Duodenal mucosa (tissue), 2 donors: Measurements from ENCODE around the gene EML6.

Experiments
- H3K27ac ChIP-seq: one replicate; pipeline ENCODE4 v1.7.0; 2013; ENCODE audit warnings: low read depth, low read length
- H3K27me3 ChIP-seq, 2 donors: one replicate each; pipeline ENCODE4 v1.7.0; 2013; ENCODE audit warnings: low read length in 2 of 2, control low read depth in 1 of 2; ENCODE audit not compliant: insufficient read depth in 2 of 2, control insufficient read depth in 1 of 2
- H3K36me3 ChIP-seq, 2 donors: one replicate each; pipeline ENCODE4 v1.7.0; 2013; ENCODE audit warnings: low read length in 2 of 2, control low read depth in 1 of 2; ENCODE audit not compliant: insufficient read depth in 2 of 2, control insufficient read depth in 1 of 2
- H3K4me1 ChIP-seq, 2 donors: one replicate each; pipeline ENCODE4 v1.7.0; 2013; ENCODE audit warnings: low read length in 2 of 2, control low read depth in 1 of 2; ENCODE audit not compliant: insufficient read depth in 2 of 2, control insufficient read depth in 1 of 2
- H3K4me3 ChIP-seq, 2 donors: one replicate each; pipeline ENCODE4 v1.7.0; 2013; ENCODE audit warnings: low read length in 2 of 2, low read depth in 1 of 2
- H3K9ac ChIP-seq, 2 donors: one replicate each; pipeline ENCODE4 v1.7.0; 2013; ENCODE audit warnings: low read length in 2 of 2, low read depth in 1 of 2
- H3K9me3 ChIP-seq, 2 donors: one replicate each; pipeline ENCODE4 v1.7.0; 2013; ENCODE audit warnings: low read length in 2 of 2, control low read depth in 1 of 2; ENCODE audit not compliant: control insufficient read depth in 1 of 2

The EML6 gene

DNA sequence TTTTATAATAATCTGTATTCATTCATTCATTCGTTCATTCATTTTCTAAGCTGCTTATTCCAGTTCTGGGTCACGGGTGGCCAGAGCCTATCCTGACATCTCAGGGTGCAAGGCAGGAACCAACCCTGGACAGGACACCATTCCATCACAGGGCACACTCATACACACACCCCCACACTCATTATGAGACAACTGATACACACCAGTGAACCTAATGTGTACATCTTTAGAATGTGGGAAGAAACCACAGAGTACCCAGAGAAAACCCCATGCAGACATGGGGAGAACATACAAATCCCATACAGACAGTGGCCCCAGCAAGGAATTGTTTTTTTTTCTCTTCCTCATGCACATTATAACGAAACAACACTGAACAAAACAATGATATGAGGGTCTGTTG lies 272.1 kb downstream of the EML6 start:
- H3K9me3 ChIP-seq: no peaks in the 10 kb centered on the region
- no peaks in the 10 kb centered on the region for H3K27me3 ChIP-seq
- H3K27ac ChIP-seq: no peak overlapping the region
- H3K9ac ChIP-seq: no peak overlapping the region
- no peaks in the 10 kb centered on the region for H3K36me3 ChIP-seq
- H3K4me3 ChIP-seq: no peak overlapping the region
- peaks cover 0 to 6% of the 10 kb centered on the region in 2 donors for H3K4me1 ChIP-seq

DNA sequence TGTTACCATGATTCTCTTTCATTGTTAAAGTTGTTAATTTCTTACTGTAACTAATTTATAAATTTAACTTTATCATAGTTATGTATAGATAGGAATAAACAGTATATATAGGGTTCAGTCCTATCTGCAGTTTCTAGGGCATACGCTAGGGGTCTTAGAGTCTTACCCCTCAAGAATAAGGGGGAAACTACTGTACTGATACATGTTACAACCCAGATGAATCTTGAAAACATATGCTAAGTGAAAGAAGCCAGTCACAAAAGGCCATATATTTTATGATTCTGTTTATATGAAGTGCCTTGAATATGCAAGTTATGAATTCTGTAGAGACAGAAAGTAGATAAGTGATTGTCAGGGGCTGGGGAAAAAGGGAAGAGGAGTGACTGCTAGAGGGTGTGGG lies 274.4 kb downstream of the EML6 start:
- no peak overlapping the region for H3K4me3 ChIP-seq
- H3K9me3 ChIP-seq: no peaks in the 10 kb centered on the region
- H3K4me1 ChIP-seq: peaks cover 0 to 6% of the 10 kb centered on the region in 2 donors
- no peaks in the 10 kb centered on the region for H3K36me3 ChIP-seq
- H3K27ac ChIP-seq: no peak overlapping the region
- H3K27me3 ChIP-seq: no peaks in the 10 kb centered on the region
- H3K9ac ChIP-seq: no peak overlapping the region

DNA sequence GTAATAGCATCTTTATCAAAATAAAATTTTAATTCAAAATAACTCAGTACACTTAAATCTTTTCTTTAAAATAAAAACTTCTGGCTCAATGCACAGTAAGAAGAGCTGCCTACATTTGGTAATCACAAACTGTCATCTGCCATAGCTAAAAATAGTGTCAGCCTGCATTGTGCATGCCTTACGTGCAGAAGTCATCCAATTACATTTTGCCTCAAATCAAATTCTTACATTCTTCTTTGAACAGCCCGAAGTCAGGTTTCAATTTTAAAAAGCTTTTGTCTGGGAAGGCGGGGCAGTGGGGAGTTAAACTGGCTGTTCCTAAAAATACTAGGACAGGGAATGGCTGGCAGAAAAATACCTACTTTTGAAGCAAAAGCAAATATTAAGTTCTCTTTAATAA lies 275.7 kb downstream of the EML6 start:
- no peak overlapping the region for H3K4me3 ChIP-seq
- H3K4me1 ChIP-seq: peaks cover 0 to 10% of the 10 kb centered on the region in 2 donors
- H3K9ac ChIP-seq: no peak overlapping the region
- no peaks in the 10 kb centered on the region for H3K9me3 ChIP-seq
- H3K36me3 ChIP-seq: no peaks in the 10 kb centered on the region
- no peak overlapping the region for H3K27ac ChIP-seq
- no peaks in the 10 kb centered on the region for H3K27me3 ChIP-seq

DNA sequence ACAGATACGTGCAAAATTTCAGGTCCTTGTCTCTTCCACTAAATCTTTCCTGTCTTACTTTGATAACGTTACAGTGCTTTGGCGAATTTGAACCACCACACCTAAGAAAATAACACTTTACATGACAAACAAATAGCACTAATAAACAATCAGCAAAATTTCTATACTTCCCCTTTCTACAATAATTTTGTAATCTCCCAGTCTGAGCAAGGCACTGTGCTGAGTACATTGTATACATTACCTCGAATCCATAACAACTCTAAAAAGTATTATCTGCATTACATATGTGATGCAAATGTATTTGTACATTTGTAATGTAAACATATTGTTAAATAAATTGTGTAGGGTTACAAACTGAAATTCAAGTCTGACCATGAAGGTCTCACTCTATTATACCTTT lies 276.9 kb downstream of the EML6 start:
- H3K36me3 ChIP-seq: no peaks in the 10 kb centered on the region
- no peaks in the 10 kb centered on the region for H3K9me3 ChIP-seq
- no peak overlapping the region for H3K9ac ChIP-seq
- H3K4me3 ChIP-seq: no peak overlapping the region
- H3K27me3 ChIP-seq: no peaks in the 10 kb centered on the region
- H3K4me1 ChIP-seq: peaks cover 0 to 19% of the 10 kb centered on the region in 2 donors
- H3K27ac ChIP-seq: no peak overlapping the region

DNA sequence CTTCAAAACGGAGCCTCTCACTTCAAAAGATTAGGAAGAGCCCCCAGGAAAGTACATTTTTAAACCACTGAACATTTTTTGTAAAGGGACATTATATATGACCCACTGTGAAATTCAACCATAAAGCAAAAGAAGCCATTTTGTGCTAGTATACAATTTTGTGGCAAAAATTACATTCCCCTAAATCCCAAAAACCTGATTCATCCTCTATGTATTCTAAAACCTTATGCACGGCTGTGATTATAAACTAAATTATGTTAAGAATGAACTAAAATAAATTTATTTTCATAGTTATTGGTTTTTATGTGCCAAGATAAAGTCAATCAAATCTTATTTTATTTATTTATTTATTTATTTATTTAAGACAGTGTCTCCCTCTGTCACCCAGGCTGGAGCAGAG lies 278.3 kb downstream of the EML6 start:
- no peak overlapping the region for H3K9ac ChIP-seq
- H3K4me1 ChIP-seq: peaks cover 3 to 26% of the 10 kb centered on the region in 2 donors
- no peak overlapping the region for H3K27ac ChIP-seq
- H3K27me3 ChIP-seq: no peaks in the 10 kb centered on the region
- H3K9me3 ChIP-seq: no peaks in the 10 kb centered on the region
- H3K4me3 ChIP-seq: no peak overlapping the region
- no peaks in the 10 kb centered on the region for H3K36me3 ChIP-seq

DNA sequence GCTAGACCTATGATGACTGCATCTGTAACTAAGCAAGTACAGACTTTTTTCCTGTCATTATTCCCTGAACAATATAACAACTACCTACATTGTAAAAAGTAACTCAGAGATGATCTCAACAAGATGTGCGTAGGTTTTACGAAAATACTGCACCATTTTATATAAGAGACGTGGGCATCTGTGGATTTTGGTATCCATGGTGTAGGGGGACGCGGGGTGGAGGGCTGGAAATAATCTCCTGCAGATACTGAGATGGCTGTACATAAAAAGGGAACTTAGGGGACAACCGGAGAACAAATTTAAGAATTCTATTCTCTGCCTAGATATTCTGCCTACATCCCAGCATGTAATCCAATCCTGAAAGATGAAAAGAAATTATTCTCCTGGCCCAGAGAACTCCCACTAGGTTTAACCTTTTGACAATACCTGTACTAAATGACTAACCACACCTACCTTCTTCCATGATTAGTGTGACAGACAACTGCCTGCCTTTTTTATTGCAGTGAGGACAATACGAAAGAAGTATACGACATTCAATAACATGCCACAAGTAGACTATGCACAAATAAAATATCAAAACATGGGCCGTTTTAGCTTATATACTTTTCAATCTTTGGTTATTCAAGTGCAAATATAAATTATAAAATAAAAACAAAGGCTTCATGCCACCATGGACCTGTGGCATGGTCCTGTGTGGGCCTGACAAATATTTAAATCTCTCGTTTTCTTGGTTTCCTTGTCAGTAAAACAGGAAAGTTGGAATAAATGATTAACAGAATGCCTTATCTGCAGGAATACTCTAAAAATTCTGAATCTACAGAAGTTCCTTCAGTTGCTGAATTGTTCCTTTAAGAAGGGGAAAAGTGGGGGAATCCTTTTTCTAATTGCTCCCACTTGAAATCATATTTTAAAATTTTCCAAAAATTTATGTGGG lies 280.5 kb downstream of the EML6 start:
- Histone ChIP-seq H3K9ac (no peak overlapping the region), H3K27ac (no peak overlapping the region), H3K36me3 (no peaks in the 10 kb centered on the region), H3K9me3 (no peaks in the 10 kb centered on the region), H3K27me3 (no peaks in the 10 kb centered on the region), H3K4me1 (peaks cover 7 to 37% of the 10 kb centered on the region in 2 donors), H3K4me3 (no peak overlapping the region)

DNA sequence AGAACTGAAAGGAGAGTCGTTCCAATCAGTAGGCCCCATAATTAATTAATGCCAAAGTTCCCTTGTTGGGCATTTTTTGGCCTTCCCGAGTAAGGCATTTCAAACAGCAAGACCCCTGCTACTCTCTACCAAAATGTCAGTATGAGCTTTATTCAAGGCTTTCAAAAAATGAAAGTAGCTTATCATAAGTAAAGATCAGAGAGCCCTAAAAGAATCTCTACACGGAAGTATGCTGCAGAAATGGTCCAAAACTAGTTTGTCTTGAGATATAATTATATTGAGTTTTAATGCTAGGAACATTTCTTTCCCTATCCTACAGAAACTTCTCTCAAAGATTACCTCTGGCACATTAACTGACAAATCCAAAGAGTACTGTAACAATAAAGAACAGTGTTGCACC lies 282.8 kb downstream of the EML6 start:
- H3K36me3 ChIP-seq: no peaks in the 10 kb centered on the region
- no peak overlapping the region for H3K9ac ChIP-seq
- peaks cover 7 to 44% of the 10 kb centered on the region in 2 donors for H3K4me1 ChIP-seq
- H3K9me3 ChIP-seq: no peaks in the 10 kb centered on the region
- H3K4me3 ChIP-seq: no peak overlapping the region
- H3K27ac ChIP-seq: no peak overlapping the region
- no peaks in the 10 kb centered on the region for H3K27me3 ChIP-seq

DNA sequence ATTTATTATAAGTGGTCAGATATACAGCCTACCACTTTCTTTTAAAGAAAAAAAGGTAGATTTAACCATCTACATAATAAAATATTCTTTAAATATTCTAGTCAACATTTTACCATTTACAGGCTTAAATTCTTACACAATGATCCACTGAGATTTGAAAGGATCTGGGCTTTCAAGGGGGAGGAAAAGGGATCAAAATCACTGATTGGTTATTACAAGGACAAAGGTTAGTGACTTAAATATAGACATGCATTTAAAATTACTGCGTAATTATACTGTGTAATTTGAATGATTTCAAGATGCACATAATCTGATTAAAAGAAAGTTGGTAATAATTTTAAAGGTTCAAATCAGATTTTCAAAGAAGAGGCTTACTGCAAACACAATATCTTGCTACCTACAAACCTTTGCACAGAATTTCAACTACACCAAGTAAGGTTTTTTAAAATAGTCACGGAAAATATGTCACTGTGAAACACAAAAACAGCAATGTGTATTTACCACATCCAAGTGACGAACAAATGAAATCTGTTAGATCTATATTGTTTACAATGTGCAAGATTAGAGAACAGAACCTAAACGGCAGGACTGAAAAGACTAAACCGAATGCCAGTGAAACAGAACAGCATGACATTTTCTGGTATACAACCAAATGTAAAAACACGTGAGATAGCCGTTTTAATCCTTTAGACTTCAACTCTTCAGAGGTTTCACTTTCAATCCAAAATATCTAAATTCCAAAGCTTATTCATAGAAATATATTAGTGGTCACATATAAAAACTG lies 286.0 kb downstream of the EML6 start:
- H3K4me1 ChIP-seq: peaks cover 7 to 61% of the 10 kb centered on the region in 2 donors
- no peaks in the 10 kb centered on the region for H3K27me3 ChIP-seq
- H3K27ac ChIP-seq: peak overlapping the region; percentile 74
- peak overlapping the region; percentile 66 to 78 for H3K4me3 ChIP-seq
- H3K36me3 ChIP-seq: no peaks in the 10 kb centered on the region
- no peaks in the 10 kb centered on the region for H3K9me3 ChIP-seq
- H3K9ac ChIP-seq: peak overlapping the region; percentile 43 to 72

DNA sequence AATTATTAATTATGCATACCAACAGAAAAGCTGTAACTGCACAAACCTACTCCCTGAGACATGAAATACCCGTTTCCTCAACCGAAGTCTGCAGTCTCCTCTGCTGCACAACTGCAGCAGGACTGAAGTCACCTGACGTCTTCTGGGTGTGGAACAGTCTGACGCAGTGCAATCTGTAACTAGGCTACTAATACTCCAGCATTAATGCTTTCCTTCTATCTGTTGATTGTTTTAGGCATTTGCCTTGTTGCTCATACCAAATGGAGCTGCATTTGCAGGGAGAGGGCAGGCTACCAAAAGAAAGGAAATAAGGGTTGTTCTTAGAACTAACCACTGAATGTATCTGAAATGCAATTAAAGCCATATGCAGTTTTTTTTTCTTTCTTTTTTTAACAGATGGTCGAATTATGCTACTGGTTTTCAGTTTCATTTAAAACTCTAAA lies 286.7 kb downstream of the EML6 start:
- peak overlapping the region; percentile 74 for H3K27ac ChIP-seq
- H3K9ac ChIP-seq: peak overlapping the region; percentile 43 to 72
- peaks cover 7 to 56% of the 10 kb centered on the region in 2 donors for H3K4me1 ChIP-seq

DNA sequence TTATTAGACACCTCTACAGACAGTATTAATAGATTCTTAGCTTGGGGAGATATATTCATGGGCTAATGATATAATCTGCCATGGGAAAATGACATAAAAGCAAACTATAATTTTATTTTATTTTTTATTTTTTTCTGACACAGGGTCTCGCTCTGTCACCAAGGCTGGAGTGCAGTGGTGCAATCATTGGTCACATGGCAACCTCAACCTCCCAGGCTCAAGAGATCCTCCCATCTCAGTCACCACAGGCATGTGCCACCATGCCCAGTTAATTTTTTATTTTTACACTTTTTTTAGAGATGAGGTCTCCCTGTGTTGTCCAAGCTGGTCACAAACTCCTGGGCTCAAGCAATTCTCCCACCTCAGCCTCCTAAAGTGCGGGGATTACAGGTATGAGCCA lies 287.5 kb downstream of the EML6 start:
- H3K9ac ChIP-seq: no peak overlapping the region
- H3K9me3 ChIP-seq: no peaks in the 10 kb centered on the region
- no peaks in the 10 kb centered on the region for H3K27me3 ChIP-seq
- H3K27ac ChIP-seq: peak overlapping the region; percentile 22
- H3K4me3 ChIP-seq: peak overlapping the region in 1 of 2 donors; percentile 78
- peaks cover 7 to 55% of the 10 kb centered on the region in 2 donors for H3K4me1 ChIP-seq
- no peaks in the 10 kb centered on the region for H3K36me3 ChIP-seq

More for the DNA sequence above, 286.7 kb downstream of the EML6 start:
- H3K27me3 ChIP-seq: no peaks in the 10 kb centered on the region
- no peaks in the 10 kb centered on the region for H3K36me3 ChIP-seq
- no peaks in the 10 kb centered on the region for H3K9me3 ChIP-seq
- H3K4me3 ChIP-seq: peak overlapping the region; percentile 66 to 78
